Kidney glomerular epithelial cell (primary cell): ENCODE data around the gene TCF7L2.

Experiments used
- DNase-seq: peaks from one replicate; lab custom pipeline; 2025; lab: John Stamatoyannopoulos, UW

TCF7L2 gene

GRCh38 chr10:113126229-113127201 lies 176.5 kb downstream of the TCF7L2 start:
- DNase-seq = peak; percentile 75

GRCh38 chr10:113127261-113127900 lies 177.3 kb downstream of the TCF7L2 start:
- DNase-seq = no peak

- no peak for DNase-seq
Measured at GRCh38 chr10:113127901-113128283, 177.8 kb downstream of the TCF7L2 start.

- DNase-seq = no peak
Measured at GRCh38 chr10:113128450-113129070, 178.5 kb downstream of the TCF7L2 start.

- DNase-seq = no peak
Measured at GRCh38 chr10:113129117-113129516, 179.1 kb downstream of the TCF7L2 start.

- DNase-seq = no peak
Measured at GRCh38 chr10:113130014-113130641, 180.1 kb downstream of the TCF7L2 start.

- peak; percentile 79 for DNase-seq
Measured at GRCh38 chr10:113131613-113132261, 181.7 kb downstream of the TCF7L2 start.

- no peak for DNase-seq
Measured at GRCh38 chr10:113132591-113133121, 182.6 kb downstream of the TCF7L2 start.

- DNase-seq = peak; percentile 51
Measured at GRCh38 chr10:113133497-113134115, 183.6 kb downstream of the TCF7L2 start.

GRCh38 chr10:113135025-113135424 lies 185.0 kb downstream of the TCF7L2 start:
- DNase-seq = no peak

- no peak for DNase-seq
Measured at GRCh38 chr10:113137941-113138685, 188.1 kb downstream of the TCF7L2 start.

- DNase-seq = no peak
Measured at GRCh38 chr10:113138937-113139585, 189.0 kb downstream of the TCF7L2 start.

- no peak for DNase-seq
Measured at GRCh38 chr10:113139699-113140098, 189.7 kb downstream of the TCF7L2 start.

- DNase-seq = no peak
Measured at GRCh38 chr10:113140143-113141011, 190.3 kb downstream of the TCF7L2 start.

- no peak for DNase-seq
Measured at GRCh38 chr10:113142601-113143362, 192.7 kb downstream of the TCF7L2 start.

GRCh38 chr10:113144576-113144975 lies 194.5 kb downstream of the TCF7L2 start:
- no peak for DNase-seq

- DNase-seq = no peak
Measured at GRCh38 chr10:113148071-113148825, 198.2 kb downstream of the TCF7L2 start.
